PFSK-1 (cell line): ENCODE results near the gene VPS13D.

Experiments
- FOXP2 ChIP-seq: optimal IDR thresholded peaks from 2 replicates; pipeline ENCODE3; 2011; ENCODE audit warnings: borderline replicate concordance, control low read depth, inconsistent platforms; ENCODE audit not compliant: insufficient read depth; ENCODE audit errors: extremely low read length, extremely low read depth
- POLR2AphosphoS5 ChIP-seq: IDR thresholded peaks from 2 replicates; pipeline ENCODE4 v1.6.1; 2012; ENCODE audit warnings: low read depth, mild to moderate bottlenecking, control low read depth, low read length, moderate library complexity
- SIN3A ChIP-seq: IDR thresholded peaks from 2 replicates; pipeline ENCODE4 v1.6.1; 2012; ENCODE audit warnings: mild to moderate bottlenecking, low read length, moderate library complexity, borderline replicate concordance; ENCODE audit not compliant: insufficient read depth
- TAF1 ChIP-seq: IDR thresholded peaks from 2 replicates; pipeline ENCODE4 v1.6.1; 2012; ENCODE audit warnings: low read length, control low read depth, borderline replicate concordance; ENCODE audit not compliant: insufficient read depth
- TF ChIP-seq, protein P1 (sequence below), 2 experiments: IDR thresholded peaks; 2 replicates each; pipeline versions ENCODE4 v1.6.1 to v1.8.0; 2011 to 2012; ENCODE audit warnings: low read depth in 2 of 2, low read length in 2 of 2, control low read depth in 1 of 2, inconsistent platforms in 1 of 2, mild to moderate bottlenecking in 1 of 2, moderate library complexity in 1 of 2; ENCODE audit not compliant: insufficient read depth in 1 of 2

VPS13D gene

DNA sequence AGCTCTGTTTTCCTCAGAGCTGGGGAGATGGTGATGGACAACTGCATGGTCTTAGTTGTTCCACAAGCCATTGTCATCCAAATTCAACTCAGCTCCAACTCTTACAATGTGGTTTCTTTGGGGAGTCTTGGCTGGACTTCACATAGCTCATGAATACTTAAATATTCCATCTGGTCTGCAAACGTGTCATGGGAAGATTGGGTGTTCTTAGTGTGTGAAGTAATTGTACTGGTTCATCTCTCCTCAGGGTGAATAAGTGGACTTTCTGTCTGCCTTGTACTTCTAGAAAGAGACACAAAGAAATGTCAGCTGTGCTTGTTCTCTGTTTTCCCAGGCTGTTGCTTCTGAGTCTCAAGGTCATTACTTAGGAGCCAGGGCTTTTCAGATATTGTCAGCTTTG lies 106.6 kb downstream of the VPS13D start:
- TF ChIP-seq FOXP2 (no peak), SIN3A (no peak), TAF1 (no peak), POLR2AphosphoS5 (no peak)
- TF ChIP-seq, protein P1, sequence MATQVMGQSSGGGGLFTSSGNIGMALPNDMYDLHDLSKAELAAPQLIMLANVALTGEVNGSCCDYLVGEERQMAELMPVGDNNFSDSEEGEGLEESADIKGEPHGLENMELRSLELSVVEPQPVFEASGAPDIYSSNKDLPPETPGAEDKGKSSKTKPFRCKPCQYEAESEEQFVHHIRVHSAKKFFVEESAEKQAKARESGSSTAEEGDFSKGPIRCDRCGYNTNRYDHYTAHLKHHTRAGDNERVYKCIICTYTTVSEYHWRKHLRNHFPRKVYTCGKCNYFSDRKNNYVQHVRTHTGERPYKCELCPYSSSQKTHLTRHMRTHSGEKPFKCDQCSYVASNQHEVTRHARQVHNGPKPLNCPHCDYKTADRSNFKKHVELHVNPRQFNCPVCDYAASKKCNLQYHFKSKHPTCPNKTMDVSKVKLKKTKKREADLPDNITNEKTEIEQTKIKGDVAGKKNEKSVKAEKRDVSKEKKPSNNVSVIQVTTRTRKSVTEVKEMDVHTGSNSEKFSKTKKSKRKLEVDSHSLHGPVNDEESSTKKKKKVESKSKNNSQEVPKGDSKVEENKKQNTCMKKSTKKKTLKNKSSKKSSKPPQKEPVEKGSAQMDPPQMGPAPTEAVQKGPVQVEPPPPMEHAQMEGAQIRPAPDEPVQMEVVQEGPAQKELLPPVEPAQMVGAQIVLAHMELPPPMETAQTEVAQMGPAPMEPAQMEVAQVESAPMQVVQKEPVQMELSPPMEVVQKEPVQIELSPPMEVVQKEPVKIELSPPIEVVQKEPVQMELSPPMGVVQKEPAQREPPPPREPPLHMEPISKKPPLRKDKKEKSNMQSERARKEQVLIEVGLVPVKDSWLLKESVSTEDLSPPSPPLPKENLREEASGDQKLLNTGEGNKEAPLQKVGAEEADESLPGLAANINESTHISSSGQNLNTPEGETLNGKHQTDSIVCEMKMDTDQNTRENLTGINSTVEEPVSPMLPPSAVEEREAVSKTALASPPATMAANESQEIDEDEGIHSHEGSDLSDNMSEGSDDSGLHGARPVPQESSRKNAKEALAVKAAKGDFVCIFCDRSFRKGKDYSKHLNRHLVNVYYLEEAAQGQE (IDR thresholded peaks at IDR 0.05; ENCODE audit: insufficient read depth in 1 of 2, low read depth in 2 of 2, low read length in 2 of 2), result no peak

DNA sequence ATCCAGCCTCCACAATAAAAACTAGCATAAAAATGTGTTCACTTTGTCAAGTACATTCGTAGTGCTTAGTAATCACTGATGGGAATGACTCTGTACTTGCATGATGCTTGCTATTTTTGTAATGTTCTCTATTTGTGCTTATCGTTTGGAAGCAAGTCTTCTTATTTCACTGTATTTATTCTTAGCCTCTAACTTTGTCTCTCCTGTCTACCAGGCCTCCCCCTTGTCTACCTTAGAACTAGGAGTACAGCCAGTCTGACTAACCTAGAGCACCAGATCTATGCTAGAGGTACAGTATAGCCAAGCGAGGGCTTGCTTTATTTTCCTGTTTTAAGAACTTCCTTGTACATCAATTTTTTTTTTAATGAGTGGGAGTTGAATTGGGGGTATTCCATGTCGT lies 108.2 kb downstream of the VPS13D start:
- TF ChIP-seq SIN3A (no peak), POLR2AphosphoS5 (no peak), FOXP2 (no peak), TAF1 (no peak)
- TF ChIP-seq, protein P1 (IDR thresholded peaks at IDR 0.05; ENCODE audit: insufficient read depth in 1 of 2, low read depth in 2 of 2, low read length in 2 of 2), result no peak

DNA sequence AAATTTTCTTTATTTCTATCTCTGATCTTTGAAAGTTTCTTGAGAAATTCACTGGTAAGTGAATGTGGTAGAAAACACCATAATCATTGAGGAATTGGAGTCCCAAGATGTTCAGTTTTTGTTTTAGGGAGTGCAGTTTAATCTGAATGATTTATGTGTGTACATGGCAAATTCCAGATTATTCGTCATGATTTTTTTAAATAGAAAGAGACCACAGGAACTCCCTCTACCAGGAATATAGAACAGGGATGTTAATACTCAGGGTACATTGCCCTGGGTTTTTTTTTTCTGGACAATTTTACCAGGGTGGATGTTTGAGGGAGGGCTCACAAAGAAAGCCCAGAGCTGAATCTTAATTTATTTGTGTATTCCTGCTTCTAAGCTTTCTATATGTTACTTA lies 109.0 kb downstream of the VPS13D start:
- TF ChIP-seq FOXP2 (no peak), POLR2AphosphoS5 (no peak), TAF1 (no peak), SIN3A (no peak)
- TF ChIP-seq, protein P1 (IDR thresholded peaks at IDR 0.05; ENCODE audit: insufficient read depth in 1 of 2, low read depth in 2 of 2, low read length in 2 of 2), result no peak

DNA sequence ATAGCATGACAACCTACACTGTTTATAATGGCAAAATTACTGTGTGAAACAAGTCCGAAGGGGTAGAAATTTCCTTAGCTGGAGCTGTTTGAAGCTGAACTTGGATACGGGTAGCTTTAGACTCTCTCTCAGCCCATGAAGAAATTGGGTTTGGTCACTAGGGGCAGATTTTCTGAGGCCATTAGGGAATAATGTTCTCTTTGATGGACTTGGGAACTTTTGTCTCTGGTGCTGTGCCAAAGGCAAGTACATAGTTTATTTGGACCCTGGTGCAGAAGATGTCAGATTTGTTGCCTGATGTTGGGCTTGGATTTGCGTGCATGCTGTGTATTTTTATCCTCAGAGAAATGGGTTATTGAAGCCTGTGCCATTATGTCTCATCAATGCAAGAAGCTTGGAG lies 109.6 kb downstream of the VPS13D start:
- TF ChIP-seq FOXP2 (no peak), POLR2AphosphoS5 (no peak), TAF1 (no peak), SIN3A (no peak)
- TF ChIP-seq, protein P1 (IDR thresholded peaks at IDR 0.05; ENCODE audit: insufficient read depth in 1 of 2, low read depth in 2 of 2, low read length in 2 of 2), result no peak

DNA sequence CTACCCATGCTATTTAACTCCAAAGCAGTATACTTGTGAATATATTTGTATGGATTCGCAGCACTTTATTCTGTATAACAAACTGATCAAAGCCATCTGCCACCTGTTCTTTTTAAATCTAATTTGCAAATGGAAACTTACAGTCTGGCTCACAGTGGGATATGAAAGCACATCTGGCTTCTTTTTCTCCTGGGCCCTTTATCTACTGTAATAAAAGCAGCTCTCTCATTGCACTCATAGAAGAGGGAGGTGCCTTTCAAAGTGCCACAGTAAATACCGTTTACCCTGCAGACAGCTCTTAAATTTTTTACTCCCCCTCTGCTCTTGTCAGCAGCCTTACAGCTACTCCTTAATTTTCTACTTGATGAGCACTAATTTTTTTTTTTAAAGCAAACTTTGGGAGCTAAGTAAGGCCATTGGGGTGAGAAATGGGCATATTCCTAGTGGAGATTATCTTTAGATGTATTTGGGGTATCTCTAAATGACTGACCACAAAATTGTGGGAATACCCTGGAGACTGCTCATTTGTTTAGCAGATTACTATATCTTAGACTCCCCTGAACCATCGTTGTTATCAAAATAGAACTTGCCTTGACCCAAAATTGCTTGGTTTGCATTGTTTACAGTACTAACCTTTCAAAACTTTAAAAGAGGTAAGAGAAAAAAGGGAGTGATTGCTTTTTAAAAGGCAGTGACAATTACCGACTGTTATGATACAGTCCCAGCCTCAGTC lies 110.1 kb downstream of the VPS13D start:
- TF ChIP-seq FOXP2, result no peak
- TF ChIP-seq, protein P1 (IDR thresholded peaks at IDR 0.05; ENCODE audit: insufficient read depth in 1 of 2, low read depth in 2 of 2, low read length in 2 of 2), result no peak
- no peak for TF ChIP-seq SIN3A
- TF ChIP-seq POLR2AphosphoS5, result no peak
- no peak for TF ChIP-seq TAF1
